ENCODE measurements around the gene TAS2R7.

DNA sequence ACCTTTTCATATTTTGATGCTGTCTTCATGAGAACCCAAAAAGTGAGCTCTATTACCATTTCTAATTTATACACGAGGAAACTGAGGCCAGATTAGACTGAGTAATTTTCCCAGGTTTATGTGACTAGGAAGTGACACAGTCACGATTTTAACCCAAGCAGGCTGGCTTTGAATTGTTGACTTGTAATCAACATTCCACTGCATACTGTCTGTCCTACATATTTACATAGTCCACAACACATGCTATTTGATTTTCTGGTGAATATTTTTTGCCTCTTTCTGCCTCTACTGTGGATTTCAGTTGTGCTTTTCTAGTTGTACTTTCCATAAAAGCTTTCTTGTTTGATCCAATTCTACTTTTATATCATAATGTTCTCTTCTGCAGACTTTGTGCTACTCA lies 8.2 kb downstream of the TAS2R7 start:
- TF ChIP-seq POLR2A (IDR thresholded peaks at IDR 0.05) (no peak), EP300 (IDR thresholded peaks at IDR 0.05) (no peak)
- TF ChIP-seq, protein P1, sequence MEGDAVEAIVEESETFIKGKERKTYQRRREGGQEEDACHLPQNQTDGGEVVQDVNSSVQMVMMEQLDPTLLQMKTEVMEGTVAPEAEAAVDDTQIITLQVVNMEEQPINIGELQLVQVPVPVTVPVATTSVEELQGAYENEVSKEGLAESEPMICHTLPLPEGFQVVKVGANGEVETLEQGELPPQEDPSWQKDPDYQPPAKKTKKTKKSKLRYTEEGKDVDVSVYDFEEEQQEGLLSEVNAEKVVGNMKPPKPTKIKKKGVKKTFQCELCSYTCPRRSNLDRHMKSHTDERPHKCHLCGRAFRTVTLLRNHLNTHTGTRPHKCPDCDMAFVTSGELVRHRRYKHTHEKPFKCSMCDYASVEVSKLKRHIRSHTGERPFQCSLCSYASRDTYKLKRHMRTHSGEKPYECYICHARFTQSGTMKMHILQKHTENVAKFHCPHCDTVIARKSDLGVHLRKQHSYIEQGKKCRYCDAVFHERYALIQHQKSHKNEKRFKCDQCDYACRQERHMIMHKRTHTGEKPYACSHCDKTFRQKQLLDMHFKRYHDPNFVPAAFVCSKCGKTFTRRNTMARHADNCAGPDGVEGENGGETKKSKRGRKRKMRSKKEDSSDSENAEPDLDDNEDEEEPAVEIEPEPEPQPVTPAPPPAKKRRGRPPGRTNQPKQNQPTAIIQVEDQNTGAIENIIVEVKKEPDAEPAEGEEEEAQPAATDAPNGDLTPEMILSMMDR (IDR thresholded peaks at IDR 0.05) = no peak

Data from tibial nerve (tissue), 4 donors.